Stimulated activated CD8-positive, alpha-beta memory T cell treated with anti-CD3 and anti-CD28 coated beads, Interleukin-12 subunit alpha, Interleukin-12 subunit beta, amount 100 ng/mL, for 24 hours (primary cell): ENCODE data around the gene STARD7.
"Not testable (repeated sequence)": the region's sequence is repeated elsewhere in the genome, so short reads cannot be mapped to it uniquely, and the experiment has no call there.

Experiments used
- DNase-seq: peaks from one replicate; pipeline ENCODE4 v3.0.0-alpha.2; 2020; ENCODE audit errors: extremely low read depth

Gene STARD7, protein sequence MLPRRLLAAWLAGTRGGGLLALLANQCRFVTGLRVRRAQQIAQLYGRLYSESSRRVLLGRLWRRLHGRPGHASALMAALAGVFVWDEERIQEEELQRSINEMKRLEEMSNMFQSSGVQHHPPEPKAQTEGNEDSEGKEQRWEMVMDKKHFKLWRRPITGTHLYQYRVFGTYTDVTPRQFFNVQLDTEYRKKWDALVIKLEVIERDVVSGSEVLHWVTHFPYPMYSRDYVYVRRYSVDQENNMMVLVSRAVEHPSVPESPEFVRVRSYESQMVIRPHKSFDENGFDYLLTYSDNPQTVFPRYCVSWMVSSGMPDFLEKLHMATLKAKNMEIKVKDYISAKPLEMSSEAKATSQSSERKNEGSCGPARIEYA

DNA sequence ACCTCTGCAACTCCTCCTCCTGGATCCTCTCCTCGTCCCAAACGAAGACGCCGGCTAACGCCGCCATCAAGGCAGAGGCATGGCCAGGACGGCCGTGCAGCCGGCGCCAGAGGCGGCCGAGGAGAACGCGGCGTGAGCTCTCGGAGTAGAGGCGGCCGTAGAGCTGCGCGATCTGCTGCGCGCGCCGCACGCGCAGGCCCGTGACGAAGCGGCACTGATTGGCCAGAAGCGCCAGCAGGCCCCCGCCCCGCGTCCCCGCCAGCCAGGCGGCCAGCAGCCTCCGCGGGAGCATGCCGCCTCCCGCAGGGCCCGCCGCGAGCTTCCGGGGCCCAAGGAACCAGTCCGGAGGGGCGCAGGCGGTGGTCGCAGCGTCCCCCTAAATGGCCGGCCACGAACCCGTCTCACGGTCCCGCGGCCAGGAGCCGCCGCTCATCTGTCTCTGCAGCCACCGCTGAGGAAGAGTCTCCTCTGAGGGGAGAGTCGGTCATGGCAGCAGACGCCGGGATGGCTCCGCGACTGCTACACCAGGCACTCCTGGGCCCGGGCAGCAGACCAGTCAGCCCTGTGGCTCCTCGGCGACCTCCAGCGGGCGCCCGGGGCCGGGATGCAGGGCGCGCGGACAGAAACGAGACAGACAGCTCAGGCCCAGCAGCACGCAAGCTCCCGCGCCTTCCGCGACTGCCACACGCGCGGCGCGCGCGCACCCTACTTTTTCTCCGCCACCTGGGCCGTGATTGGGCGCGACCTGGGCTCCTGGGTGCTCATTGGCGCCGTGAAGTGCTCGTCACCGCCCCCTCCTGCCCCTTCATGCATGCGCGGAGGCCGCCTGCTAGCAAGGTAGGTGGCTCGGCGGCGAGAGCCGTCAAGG lies at the start of gene STARD7:
Gene STARD7 (minus strand): TSS at position 685 of the 868 bp plus-strand sequence. CDS start 393 bp downstream, at position 292.
- DNase-seq: peak; percentile 94

DNA sequence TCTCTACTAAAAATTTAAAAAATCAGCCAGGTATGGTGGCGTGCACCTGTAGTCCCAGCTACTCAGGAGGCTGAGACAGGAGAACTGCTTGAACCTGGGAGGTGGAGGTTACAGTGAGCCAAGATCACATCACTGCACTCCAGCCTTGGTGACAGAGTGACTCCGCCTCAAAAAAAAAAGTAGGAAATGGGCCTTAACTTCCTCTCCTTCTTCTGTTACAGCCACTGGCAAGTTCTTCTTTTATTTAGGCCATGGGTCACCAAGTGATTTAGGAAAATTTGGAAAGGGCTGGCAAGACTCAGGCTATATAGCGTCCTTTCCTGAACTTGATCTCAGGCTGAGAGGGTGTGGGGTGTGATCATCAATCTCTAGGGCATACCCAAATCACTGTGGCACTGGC lies 49.1 kb upstream of the STARD7 start:
- DNase-seq: not testable (repeated sequence)

DNA sequence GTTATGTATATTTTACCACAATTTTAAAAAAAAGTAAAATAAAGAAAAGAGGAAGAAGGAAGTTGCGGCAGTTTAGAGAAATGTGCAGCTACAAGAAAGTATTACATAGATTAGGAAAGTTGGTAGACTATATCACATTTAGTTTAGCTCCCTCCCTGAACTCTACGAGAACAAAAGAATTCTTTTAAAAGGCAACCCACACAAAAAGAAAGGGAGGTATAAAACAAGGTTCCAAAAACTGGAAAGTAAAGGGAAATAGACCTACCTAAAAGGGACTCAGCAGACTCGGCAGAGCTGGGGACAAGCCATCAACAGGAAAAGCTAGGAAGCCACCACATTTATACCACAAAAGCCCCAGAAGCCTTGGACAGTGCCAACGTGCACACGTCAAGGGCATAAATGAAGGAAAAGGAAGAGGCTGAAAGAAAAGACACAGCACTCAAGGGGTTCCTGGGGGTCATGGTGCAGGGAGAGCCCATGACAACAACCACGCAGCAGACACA lies 48.0 kb upstream of the STARD7 start:
- no peak for DNase-seq

DNA sequence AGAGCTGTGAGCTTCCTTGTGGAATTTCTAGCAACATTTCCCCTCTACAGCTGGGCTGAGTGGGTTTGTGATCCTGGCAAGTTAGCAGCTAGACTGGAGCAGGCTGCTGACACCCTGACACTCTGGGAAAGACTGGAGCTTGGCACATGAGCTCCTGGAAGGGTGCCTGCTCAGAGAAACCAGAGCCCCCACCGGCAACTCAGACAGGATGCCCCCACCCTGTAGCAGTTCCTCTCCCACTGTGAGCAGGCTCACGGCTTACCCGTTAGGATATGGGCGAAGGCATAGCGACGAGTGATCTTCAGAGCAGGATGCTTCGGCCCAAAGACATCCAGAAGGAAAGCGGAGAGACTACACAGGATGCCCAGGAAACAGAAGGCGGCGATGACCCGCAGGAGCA lies 45.9 kb upstream of the STARD7 start:
- DNase-seq: no peak

DNA sequence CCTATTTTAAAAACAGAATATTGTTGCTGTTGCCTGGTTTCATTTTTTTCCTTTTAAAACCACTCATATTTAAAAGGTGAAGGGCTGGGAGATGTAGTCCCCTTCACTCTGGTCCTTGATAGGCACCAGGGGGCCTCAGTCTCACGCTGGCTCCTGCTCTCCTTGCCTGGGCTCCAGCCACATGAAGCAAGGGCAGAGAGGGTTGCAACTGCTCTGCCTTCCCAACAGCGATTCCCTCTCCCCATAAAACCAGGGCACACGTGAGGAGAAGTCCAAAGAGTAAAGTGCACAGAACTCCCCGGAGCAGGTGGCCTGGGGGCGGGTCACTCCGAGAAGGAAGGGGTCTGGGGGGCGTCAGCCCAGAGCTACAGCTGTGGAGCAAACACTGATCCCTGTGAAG lies 44.4 kb upstream of the STARD7 start:
- no peak for DNase-seq

DNA sequence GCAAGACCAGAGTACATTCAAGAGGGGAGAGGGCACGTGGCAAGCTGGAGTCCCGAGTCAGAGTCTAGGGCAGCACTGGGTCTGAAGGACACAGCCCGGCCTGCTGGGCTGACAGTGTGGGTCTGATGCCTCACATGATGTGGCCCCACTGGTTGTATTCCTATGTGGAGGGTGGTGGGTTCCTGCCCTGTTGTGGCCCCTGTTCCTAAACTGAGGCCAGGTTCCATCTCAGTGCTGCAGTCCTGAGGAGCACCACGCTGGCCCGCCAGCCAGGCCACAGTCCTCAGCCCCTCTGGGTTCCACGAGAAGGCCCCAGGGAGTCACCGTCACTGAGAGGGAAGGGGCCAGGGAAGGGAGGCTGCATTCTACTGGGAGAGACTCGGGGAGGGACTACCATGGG lies 43.9 kb upstream of the STARD7 start:
- DNase-seq: no peak

DNA sequence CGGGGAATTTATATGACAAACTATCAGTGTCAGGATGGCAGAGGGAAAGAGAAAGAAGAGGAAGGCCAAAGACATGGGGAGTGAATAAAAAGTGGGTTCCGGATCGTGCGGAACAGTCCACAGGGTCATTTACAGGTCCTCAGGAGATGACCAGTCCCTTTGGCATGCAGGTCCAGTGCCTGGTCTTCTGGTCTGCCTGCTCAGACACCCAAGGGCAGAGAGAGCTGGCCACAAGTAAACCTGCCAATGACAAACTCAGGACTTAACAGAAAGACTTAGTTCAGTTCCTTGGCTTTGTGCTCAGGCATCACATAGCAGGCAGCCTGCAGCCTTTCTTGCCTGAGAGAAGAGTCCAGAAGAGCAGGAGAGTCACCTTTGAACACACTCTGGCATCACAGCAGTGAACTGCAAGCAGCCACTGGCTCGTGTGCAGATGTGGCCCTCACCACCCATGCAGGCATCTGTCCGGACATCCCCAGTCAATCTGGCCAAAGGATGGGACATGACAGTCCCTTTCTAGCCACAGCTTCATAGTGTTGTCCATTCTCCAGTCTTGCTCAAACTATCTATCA lies 43.2 kb upstream of the STARD7 start:
- DNase-seq: no peak

DNA sequence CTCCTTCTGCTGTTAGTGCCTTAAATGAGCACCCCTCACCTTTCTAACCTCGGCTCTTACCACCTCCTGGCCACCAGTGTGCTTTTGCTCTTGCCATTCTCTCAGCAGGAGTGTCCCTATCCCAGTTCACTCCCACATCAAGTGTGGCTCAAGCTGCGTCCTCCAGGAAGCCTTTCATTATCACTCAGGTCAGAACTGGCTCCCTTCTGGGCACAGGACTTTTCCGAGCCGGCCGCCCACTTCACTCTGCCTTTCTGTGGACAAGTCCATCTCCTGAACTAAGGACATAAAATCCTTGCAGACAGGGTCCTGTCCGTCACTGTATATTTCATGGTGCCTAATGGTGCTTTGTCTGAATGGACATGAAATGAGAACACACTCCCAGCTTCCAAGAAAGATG lies 41.6 kb upstream of the STARD7 start:
- DNase-seq: no peak

DNA sequence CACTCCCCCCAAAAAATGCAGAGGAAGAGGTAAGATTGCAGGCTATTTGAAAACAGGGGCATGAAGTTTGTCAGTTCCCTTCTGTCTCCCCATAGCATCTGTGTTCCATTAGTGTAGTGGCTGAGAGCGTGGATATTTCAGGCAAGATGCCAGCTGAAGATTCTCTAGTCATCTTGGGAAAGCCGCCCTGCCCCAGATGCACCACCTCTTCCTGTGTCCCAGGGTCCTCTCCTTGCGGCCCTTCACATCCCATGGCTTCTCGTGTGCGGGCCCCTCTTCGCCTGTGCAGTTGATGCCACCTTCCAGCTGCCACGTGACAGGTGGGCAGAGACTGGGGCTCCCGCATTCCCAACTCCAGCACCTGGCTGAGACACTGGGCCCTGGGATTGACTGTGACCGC lies 41.0 kb upstream of the STARD7 start:
- DNase-seq: no peak

DNA sequence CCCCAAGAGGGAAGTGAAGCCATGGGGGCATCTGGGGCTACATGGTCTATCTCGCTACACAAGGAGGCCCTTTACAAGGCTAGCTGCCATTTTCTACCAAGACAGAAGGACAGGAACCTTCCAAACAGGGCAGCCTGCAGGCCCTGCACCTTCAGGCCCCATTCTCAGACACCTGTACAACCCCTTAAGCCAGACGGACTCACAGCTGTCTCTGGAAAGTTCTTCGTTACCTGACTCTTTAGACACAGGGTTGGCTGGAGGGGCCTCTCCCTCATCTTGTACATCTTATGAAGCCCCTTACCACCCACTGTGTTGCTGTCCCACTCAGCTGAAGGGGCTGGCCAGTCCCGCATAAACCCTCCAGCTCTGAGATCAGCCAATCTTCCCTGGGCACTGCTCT lies 40.0 kb upstream of the STARD7 start:
- DNase-seq: no peak

DNA sequence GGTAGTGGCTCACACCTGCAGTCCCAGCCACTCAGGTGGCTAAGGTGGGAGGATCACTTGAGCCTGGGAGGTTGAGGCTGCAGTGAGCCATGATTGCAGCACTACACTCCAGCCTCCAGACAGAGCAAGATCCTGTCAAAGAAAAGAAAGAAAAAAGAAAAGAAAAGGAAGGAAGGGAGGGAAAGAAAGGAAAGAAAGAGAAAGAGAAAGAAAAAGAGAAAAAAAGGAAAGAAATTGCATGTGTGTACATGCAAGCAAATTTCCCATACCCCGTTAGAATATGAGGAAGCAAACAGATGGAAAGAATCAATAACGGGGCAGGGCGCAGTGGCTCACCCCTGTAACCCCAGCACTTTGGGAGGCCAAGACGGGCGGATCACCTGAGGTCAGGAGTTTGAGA lies 39.3 kb upstream of the STARD7 start:
- no peak for DNase-seq

DNA sequence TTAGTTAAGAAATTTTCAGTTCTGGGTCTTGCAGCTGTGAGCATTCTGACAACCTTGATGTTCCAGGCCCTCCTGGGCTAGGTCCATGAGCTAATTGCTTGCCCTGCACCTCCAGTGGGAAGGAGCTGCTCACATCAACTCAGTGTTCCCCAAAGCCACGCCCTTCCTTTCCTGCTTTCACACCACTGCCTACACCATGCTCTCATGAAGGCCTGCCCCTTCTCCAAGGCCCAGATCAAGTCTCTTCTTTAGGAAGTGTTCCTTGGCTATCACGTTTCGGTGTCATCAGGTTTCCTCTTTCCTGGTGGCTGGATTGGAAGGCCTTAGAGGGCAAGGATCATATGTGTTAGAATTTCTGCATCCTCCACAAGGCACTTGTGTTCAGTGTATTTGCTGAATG lies 38.4 kb upstream of the STARD7 start:
- no peak for DNase-seq

DNA sequence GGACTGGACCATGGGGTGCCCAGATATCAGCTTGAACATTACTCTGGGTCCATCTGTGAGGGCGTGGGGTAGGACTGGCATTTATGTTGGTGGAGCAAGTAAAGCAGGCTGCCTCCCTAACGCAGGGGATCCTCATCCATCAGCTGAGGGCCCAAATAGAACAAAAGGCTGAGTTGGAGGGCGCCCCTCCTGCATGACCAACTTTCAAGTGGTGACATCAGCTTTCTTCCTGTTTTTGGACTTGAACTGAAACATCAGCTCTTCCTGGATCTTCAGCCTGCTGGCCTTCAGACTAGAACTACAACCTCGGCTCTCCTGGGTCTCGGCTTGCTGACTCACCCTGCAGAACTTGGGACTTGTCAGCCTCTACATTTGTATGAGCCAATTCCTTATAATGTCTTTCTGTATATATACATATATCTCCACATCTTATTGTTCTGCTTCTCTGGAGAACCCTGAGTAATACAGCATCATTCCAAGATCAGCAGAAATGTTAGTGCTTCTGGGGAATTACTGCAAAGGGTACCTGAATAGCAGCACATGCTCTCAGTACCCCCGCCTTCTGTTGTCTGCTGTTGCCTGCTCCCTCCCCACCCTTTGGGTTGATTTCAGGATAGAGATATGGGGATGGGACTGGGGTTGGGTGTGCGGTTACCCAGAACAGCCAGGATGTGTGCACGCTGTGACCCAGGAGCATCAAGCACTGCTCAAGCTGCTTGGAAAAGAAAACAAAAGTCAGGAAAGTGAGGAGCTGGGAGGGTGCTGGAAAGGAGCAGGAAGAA lies 37.2 kb upstream of the STARD7 start:
- DNase-seq: no peak

DNA sequence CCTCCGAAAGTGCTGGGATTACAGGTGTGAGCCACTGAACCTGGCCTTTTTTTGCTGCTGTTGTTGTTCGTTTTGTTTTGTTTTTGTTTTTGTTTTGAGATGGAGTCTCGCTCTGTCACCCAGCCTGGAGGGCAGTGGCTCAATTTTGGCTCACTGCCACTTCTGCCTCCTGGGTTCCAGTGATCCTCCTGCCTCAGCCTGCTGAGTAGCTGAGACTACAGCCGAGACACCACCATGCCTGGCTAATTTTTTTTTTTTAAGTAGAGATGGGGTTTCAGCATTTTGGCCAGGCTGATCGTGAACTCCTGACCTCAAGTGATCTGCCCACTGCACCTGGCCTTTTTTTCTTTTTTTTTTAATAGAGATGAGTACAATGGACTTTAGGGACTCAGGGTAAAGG lies 35.2 kb upstream of the STARD7 start:
- no peak for DNase-seq

DNA sequence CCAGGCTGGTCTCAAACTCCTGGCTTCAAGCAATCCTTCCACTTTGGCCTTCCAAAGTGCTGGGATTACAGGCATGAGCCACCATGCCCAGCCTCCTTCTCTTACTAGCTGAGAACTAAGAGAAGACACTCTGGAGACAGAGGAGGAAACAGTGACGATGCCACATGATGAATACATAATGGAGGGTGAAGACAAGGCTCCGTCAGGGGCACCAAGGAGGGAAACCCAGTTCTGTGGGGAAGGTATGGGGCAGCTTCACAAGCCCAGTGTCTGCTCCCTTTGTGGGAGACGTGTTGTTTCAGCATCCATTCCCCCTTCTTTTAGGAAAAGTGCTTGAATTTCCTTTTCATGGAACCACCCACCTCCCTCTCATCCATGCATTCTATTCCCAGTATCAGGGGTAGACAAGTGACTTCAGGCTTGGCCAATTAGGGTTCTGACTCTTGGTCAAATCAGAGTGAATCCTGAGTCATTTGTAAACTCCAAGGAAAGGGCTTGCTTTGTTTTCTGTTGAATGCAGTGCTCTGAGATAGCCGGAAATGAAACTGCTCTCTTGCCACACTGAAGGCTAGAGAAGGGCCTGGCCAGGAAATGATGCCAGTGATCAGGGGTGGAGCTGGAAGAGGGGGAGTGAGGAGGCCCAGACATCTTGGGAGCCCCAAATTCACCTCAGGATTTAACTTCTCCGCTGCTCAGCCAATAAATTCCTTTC lies 33.4 kb upstream of the STARD7 start:
- no peak for DNase-seq

DNA sequence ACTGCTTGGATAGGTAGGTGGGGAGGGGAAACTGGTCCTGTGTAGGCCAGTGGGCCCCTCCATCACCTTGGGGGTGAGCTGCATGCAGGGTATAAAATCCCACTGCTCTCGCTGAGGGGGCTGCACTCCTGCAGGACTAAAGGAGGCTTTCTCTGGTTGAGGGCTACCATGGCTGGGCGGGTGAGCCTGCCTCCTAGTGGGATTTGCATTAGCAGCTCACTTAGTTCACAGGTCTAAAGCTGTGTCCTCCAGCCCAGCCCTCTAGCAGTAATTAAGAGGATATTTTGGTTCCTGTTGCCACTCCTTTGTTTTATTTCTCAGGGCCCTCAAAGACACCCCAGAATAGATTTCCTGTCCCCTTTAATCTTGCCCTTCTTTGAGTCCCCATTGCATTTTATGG lies 32.6 kb upstream of the STARD7 start:
- DNase-seq: no peak

DNA sequence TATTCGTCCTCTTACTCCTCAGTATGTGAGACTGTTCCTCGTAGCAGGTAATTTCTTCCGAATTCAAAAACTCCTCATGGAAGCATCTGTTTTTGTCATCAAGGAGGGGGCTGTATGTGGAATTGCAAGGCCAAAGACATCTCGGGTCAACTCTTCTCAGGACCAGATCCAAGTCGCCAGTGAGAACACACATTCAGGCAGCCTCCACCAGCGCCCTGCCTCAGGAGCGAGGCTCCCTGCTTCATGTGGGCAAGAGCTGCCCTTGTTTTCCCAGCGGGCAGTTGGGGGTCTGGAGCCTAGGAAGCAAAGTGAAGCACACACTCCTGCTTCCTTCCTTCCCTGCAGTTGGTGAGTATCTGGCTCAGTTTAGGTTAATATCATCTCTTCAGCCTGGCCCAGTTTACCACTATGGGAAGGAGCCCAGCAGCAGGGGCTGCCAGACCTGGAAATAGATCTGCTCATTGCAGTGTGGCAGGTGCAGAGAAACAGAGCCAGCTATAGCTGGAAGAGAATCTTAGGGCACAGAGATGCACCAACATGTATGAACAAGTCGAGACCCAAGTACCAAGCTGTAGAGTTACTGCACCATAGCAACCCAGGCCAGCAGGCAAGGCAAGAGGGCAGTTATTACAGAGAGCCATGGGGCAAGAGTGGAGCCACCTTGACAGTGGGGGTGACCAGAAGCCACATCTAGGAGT lies 31.9 kb upstream of the STARD7 start:
- no peak for DNase-seq

DNA sequence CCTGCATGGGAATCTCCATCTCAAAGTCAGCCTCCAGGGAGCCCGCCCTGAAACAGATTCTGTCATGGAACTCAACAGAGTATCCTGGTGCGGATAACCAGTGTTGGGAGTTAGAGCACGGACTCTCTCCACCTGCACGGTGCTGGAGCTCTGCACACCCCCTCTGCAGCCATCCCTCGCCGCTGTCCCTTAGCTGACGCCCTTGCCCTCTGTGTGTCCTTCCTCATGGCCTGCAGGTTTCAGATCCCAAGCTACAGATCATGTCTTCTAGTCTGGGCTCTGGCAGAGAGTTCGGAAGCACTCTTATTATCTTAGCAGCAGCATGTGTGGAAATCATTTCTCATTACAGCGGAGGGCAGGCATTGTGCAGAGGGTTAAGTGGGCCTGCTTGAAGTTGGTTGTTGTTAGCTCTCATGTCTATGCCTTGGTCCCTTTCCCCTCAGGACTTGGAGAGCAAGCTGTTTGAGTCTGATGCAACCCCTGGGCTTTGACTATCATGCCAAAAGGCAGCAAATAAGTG lies 31.2 kb upstream of the STARD7 start:
- no peak for DNase-seq

DNA sequence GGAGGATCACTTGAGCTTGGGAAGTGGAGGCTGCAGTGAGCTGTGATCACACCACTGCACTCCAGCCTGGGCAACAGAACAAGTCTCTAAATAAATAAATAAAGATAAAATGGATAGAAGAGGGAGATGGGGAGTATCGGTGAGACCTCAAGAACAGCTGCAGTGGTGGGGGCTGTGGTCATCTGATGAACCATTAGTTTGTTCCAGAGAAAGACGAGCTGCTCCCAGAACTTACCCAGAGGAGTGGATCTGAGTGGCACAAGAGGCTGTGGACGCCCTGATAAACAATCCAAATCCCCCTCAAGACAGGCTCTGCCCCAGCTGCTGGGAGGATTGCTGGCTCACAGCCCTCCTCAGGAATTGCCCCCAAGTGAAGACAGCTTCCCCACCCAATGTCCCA lies 30.5 kb upstream of the STARD7 start:
- no peak for DNase-seq

DNA sequence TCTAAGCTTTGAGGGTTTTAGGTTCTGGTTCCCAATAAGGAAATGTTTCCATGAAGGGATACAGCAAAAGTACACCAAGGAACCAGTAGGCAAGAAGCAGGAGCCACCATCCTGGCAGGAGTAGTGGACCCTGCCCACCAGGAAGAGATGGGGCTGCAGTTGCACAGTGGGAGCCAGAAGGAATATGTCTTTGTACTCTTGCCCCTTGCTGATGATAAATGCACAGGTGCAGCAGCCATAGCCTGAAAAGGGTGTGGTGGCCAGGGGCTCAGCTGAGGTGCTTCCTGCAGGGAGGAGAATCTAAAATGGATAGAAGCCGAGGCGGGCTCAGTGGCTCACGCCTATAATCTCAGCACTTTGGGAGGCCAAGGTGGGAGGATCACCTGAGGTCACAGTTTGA lies 29.6 kb upstream of the STARD7 start:
- no peak for DNase-seq
